CD4-positive, alpha-beta T cell treated with Interleukin-17A for 1 hour (primary cell): ENCODE results near the gene IL3.

ENCODE experiments used
- DNase-seq: peaks from one replicate; pipeline ENCODE4 v3.0.0-alpha.2; 2020

Gene IL3

GRCh38 chr5:132060501-132061161 is at the start of gene IL3:
Gene IL3, plus strand, starts transcription at chr5:132060655. Its CDS starts 52 bp downstream, at chr5:132060707.
- DNase-seq = no peak

GRCh38 chr5:132010989-132011621 is 49.4 kb upstream of the IL3 start:
- no peak for DNase-seq

GRCh38 chr5:132011622-132012343 is 48.7 kb upstream of the IL3 start, which contains the start of gene ACSL6:
Gene ACSL6, minus strand, starts transcription at chr5:132011658. Its CDS starts 105 bp downstream, at chr5:132011553.
- peak; percentile 44 for DNase-seq

GRCh38 chr5:132012371-132013005 is 48.0 kb upstream of the IL3 start:
- no peak for DNase-seq

- no peak for DNase-seq
Measured at GRCh38 chr5:132013006-132013689, 47.3 kb upstream of the IL3 start.

GRCh38 chr5:132013711-132014110 is 46.7 kb upstream of the IL3 start:
- no peak for DNase-seq

GRCh38 chr5:132016721-132017250 is 43.7 kb upstream of the IL3 start:
- no peak for DNase-seq

GRCh38 chr5:132017316-132017715 is 43.1 kb upstream of the IL3 start:
- DNase-seq = peak; percentile 25

GRCh38 chr5:132017738-132018625 is 42.5 kb upstream of the IL3 start:
- no peak for DNase-seq

- DNase-seq = no peak
Measured at GRCh38 chr5:132019337-132019736, 41.1 kb upstream of the IL3 start.

- DNase-seq = peak; percentile 85
Measured at GRCh38 chr5:132019857-132020555, 40.4 kb upstream of the IL3 start.

GRCh38 chr5:132020568-132021339 is 39.7 kb upstream of the IL3 start:
- no peak for DNase-seq

GRCh38 chr5:132021654-132022053 is 38.8 kb upstream of the IL3 start:
- DNase-seq = no peak

GRCh38 chr5:132022737-132023136 is 37.7 kb upstream of the IL3 start:
- no peak for DNase-seq

- no peak for DNase-seq
Measured at GRCh38 chr5:132023258-132024116, 37.0 kb upstream of the IL3 start.

GRCh38 chr5:132024117-132024435 is 36.4 kb upstream of the IL3 start:
- no peak for DNase-seq

GRCh38 chr5:132024789-132025402 is 35.6 kb upstream of the IL3 start:
- no peak for DNase-seq

- no peak for DNase-seq
Measured at GRCh38 chr5:132025403-132025971, 35.0 kb upstream of the IL3 start.
